ENCODE results near the gene CD27.
"Not testable (repeated sequence)": the region's sequence is repeated elsewhere in the genome, so short reads cannot be mapped to it uniquely, and the experiment has no call there.

CD27 gene

GRCh38 chr12:6444704-6445688, at the start of gene CD27:
Gene CD27, plus strand, starts transcription at chr12:6444955. Its CDS starts 141 bp downstream, at chr12:6445096.
- no peak for DNase-seq (ENCODE audit: low read depth in 1 of 2, low spot score in 1 of 2)

- no peak for DNase-seq (ENCODE audit: low read depth in 1 of 2, low spot score in 1 of 2)
Measured at GRCh38 chr12:6396031-6396430, 48.7 kb upstream of the CD27 start.

- no peak for DNase-seq (ENCODE audit: low read depth in 1 of 2, low spot score in 1 of 2)
Measured at GRCh38 chr12:6399884-6400644, 44.7 kb upstream of the CD27 start.

- no peak for DNase-seq (ENCODE audit: low read depth in 1 of 2, low spot score in 1 of 2)
Measured at GRCh38 chr12:6404390-6404789, 40.4 kb upstream of the CD27 start.

- DNase-seq (ENCODE audit: low read depth in 1 of 2, low spot score in 1 of 2), result no peak
Measured at GRCh38 chr12:6405963-6406362, 38.8 kb upstream of the CD27 start.

- DNase-seq (ENCODE audit: low read depth in 1 of 2, low spot score in 1 of 2), result no peak
Measured at GRCh38 chr12:6407236-6407954, 37.4 kb upstream of the CD27 start.

- DNase-seq (ENCODE audit: low read depth in 1 of 2, low spot score in 1 of 2), result no peak
Measured at GRCh38 chr12:6416596-6416995, 28.2 kb upstream of the CD27 start.

- no peak for DNase-seq (ENCODE audit: low read depth in 1 of 2, low spot score in 1 of 2)
Measured at GRCh38 chr12:6418796-6419195, 26.0 kb upstream of the CD27 start.

GRCh38 chr12:6420364-6420763, 24.4 kb upstream of the CD27 start:
- no peak for DNase-seq (ENCODE audit: low read depth in 1 of 2, low spot score in 1 of 2)

GRCh38 chr12:6423267-6424007, 21.3 kb upstream of the CD27 start:
- peak; percentile 39 to 54 for DNase-seq (ENCODE audit: low read depth in 1 of 2, low spot score in 1 of 2)

GRCh38 chr12:6424008-6424347, 20.8 kb upstream of the CD27 start:
- no peak for DNase-seq (ENCODE audit: low read depth in 1 of 2, low spot score in 1 of 2)

- no peak for DNase-seq (ENCODE audit: low read depth in 1 of 2, low spot score in 1 of 2)
Measured at GRCh38 chr12:6424866-6425265, 19.9 kb upstream of the CD27 start.

- DNase-seq (ENCODE audit: low read depth in 1 of 2, low spot score in 1 of 2), result no peak
Measured at GRCh38 chr12:6425590-6426531, 18.9 kb upstream of the CD27 start.

GRCh38 chr12:6426882-6427671, 17.7 kb upstream of the CD27 start:
- peak; percentile 52 to 78 for DNase-seq (ENCODE audit: low read depth in 1 of 2, low spot score in 1 of 2)

GRCh38 chr12:6427796-6428195, 17.0 kb upstream of the CD27 start:
- not testable (repeated sequence) for DNase-seq (ENCODE audit: low read depth in 1 of 2, low spot score in 1 of 2)

- no peak for DNase-seq (ENCODE audit: low read depth in 1 of 2, low spot score in 1 of 2)
Measured at GRCh38 chr12:6428326-6428725, 16.4 kb upstream of the CD27 start.

GRCh38 chr12:6430124-6430989, 14.4 kb upstream of the CD27 start:
- no peak for DNase-seq (ENCODE audit: low read depth in 1 of 2, low spot score in 1 of 2)

- DNase-seq (ENCODE audit: low read depth in 1 of 2, low spot score in 1 of 2), result no peak
Measured at GRCh38 chr12:6432991-6433390, 11.8 kb upstream of the CD27 start.

All from activated T-helper 1 cell treated with anti-CD3 and anti-CD28 coated beads, Interleukin-2, amount 50 U/mL, for 16 hours (primary cell).